ENCODE results near the gene TMEM179. TPM values are rescaled to one million over a fixed set of nuclear protein-coding genes. Genes with fewer than 3 reads are reported as not detected.

TMEM179 gene
- total RNA-seq, 1 donor = not detected

DNA sequence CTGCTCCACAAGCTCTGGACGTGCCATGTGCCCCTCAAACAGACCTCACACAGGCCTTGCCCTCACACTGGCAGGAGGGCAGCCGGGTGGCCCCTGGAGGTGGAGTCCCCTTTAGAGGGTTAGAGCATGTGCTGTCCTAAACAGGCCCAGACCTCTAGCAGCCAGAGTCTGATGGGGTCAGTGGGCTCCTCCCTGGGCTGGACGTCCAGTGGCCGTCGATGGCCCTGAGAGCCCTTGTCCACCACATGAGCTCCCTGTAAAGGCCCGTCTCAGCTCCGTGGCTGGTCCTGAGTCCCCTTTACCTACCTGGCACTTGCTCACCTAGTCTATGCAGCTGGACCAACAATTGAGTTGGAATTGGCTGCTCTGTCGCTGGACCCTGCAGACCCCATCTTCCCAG is 3.8 kb downstream of the TMEM179 start:
- no peak for DNase-seq (ENCODE audit: low read depth in 2 of 3, low spot score in 2 of 3)

GRCh38 chr14:104600141-104600643 is 4.4 kb downstream of the TMEM179 start:
- DNase-seq (ENCODE audit: low read depth in 2 of 3, low spot score in 2 of 3) = no peak

DNA sequence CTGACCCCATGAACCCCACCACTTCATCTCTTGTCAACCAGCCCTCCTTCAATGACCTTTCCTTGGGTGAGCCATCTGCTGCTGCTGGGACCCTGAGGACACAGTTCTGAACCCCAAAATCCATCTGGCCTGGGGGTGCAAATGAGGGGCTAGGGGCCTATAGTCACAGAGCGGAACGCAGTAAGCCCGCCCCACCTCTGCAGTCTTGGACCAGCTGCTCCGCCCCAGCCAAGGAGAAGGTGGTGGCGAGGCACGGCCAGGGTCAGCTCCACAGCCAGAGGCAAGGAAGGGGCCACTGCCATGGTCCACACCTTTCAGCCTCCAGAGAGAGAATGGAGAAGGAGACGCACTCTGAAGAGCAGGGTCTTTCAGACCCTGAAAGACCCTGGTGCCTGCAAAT is 5.1 kb downstream of the TMEM179 start:
- DNase-seq (ENCODE audit: low read depth in 2 of 3, low spot score in 2 of 3) = no peak

DNA sequence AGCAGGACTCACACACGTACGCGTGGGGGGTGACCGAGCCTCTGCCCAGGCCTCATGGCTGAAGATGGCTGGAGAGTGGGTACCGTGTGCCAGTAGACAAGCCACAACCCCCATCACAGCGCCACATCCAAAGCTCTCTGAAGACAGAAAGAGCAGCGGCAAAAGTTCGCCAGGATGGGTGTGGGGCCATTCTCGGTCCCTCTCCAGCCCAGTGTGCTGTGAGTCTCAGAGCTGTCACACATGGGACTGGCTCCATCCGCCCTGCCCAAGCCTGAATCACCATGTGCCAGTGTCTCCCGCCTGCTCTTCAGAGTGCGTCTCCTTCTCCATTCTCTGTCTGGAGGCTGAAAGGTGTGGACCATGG is 5.7 kb downstream of the TMEM179 start:
- DNase-seq (ENCODE audit: low read depth in 2 of 3, low spot score in 2 of 3) = no peak

DNA sequence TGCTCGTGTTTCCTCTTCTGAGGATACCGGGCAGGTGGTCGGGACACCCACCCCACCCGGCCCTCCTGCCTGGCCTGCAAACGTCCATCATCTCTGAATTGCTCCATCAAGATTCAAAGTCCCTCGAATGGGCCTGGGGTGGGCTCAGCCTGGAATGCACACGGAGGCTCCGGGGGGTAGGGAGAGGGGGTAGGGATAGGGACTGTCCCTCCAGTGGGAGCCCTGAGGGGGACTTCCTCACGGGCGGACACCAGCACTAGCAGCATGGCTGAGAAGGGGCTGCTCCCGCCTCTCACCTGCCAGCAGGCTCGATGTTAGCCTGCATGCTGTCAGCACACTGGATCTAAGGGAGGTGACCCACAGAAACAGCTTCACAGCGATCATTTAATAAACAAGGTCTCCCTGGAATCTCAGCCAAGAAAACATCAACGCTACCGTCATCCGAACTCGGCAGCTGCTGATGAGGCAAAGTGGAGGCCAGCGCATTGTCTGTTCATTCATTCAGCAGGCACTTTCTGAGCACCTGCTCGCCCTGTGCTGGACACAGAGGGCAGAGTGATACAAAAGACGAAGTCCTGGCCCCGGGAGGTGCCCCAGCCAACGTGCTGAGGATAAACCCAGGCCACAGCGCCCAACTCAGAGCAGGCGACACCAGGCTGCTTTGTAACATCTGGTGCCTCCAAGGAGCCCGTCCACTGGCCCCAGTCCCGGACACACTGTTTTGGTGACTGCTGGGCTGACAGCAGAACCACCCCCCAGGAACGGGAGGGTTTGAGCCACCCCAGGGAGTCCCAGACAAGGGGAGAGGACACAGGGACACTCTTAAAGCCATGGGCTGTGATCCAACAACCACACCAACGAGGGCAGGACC is 6.3 kb downstream of the TMEM179 start:
- no peak for DNase-seq (ENCODE audit: low read depth in 2 of 3, low spot score in 2 of 3)

DNA sequence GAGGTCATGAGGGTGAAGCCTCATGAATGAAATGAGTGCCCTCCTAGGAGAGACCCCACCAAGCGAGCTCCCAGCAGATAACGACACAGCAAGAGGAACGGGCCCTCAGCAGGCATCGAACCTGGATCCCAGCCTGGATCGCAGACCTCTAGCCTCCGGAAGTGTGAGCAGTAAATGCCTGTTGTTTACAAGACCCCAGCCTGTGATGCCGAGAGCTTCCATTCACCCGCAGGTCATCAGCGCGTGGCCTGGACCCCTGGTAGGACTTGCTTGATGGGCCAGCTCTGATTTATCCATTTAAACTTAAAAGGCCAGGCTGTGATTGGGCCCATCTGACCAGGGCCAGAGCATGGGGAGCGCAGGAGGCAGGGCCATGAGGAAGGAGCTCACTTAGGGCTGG is 7.0 kb downstream of the TMEM179 start:
- no peak for DNase-seq (ENCODE audit: low read depth in 2 of 3, low spot score in 2 of 3)

GRCh38 chr14:104596927-104597351 is 7.6 kb downstream of the TMEM179 start:
- DNase-seq (ENCODE audit: low read depth in 2 of 3, low spot score in 2 of 3) = no peak

DNA sequence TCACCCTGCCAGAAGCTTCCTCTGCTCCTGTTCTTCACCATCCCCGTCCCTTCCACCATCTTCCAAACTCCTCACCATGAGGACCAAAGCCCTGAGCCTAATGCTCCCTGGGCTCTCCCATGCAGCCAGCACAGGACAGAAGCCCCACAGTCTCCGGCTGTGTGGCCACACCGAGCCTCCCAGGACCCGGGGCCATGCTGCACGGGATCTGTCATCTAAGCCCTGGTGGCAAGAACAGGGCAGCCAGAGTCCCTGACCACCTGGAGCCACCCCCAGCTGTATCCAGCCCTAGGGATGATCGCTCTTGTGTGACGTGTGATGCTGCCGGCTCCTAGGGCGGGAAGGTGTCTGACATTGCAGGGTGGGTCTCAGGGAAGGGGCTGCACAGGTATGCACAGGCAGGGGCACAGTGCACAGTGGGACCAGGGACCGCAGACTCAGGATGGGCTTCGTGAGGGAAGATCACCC is 8.1 kb downstream of the TMEM179 start:
- DNase-seq (ENCODE audit: low read depth in 2 of 3, low spot score in 2 of 3) = no peak

DNA sequence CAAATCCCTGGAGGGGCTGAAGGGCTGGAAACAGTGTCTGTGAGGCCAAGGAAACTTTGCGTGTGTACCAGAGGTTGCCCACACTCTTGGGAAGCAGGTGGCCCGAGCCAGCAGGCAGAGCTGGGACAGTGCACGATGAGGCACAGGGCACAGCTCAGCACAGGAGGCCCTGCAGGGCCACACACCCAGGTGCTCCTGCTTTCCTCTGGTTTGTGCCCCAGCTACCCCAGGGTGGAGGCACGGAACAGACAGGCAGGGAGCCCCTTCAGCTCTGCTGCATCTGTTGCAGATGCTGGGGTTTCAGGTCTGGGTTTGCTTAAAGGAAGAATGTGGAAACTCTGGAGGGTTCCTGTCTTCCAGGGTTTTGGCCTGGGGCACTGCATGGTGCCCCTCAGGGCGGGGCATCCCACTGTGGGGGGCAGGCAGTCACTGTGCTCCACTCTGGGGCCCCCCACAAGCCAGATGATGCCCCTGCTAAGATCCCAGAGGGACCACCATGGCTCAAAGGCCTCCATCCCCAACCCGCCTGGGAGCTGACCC is 8.6 kb downstream of the TMEM179 start:
- no peak for DNase-seq (ENCODE audit: low read depth in 2 of 3, low spot score in 2 of 3)

DNA sequence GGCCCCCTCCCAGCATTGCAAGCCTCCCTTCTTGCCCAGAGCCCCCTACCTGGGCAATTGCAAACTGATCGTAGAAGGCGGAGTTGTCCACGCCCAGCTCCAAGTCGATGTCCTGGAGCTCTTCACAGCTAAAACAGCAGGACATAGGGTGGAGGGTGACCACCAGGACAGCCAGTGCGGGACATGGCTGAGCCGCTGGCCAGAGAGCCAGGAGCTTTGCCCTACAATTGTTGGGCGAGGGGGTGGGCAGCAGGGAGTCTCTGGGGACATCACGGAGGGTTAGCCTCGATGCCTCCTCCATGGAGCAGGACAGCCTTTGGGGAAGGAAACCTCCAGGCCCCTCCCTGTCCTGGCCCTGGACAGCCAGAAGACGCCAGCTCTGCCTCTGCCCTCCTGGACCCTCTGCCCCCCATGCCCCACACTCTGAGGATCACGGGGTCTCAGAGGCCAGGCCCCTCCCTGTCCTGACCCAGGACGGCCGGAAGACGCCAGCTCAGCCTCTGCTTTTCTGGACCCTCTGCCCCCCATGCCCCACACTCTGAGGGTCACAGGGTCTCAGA is 9.4 kb downstream of the TMEM179 start:
- DNase-seq (ENCODE audit: low read depth in 2 of 3, low spot score in 2 of 3) = no peak

- no peak for DNase-seq (ENCODE audit: low read depth in 2 of 3, low spot score in 2 of 3)
Observed at GRCh38 chr14:104594310-104595046, 10.1 kb downstream of the TMEM179 start.

DNA sequence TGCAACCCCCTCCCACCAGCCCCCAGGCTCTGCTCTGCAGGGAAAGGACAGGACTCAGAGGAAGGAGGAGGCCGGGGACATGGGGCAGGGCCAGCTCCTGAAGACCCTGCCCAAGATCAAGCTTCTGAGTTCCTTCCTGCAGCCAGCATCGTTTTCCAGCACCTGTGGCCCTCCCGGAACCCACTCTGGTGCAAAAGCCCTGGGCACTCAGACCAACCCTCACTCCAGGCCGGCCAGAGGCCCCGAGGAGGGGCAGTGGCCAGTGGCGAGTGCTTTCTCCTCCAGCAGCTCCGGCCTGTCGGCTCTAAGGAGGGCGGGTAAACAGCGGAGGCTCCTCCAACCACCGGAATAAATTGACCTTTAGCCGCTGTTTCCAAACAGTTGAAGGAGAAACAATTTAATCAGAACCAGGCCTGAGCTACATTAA is 10.8 kb downstream of the TMEM179 start:
- DNase-seq (ENCODE audit: low read depth in 2 of 3, low spot score in 2 of 3) = no peak

DNA sequence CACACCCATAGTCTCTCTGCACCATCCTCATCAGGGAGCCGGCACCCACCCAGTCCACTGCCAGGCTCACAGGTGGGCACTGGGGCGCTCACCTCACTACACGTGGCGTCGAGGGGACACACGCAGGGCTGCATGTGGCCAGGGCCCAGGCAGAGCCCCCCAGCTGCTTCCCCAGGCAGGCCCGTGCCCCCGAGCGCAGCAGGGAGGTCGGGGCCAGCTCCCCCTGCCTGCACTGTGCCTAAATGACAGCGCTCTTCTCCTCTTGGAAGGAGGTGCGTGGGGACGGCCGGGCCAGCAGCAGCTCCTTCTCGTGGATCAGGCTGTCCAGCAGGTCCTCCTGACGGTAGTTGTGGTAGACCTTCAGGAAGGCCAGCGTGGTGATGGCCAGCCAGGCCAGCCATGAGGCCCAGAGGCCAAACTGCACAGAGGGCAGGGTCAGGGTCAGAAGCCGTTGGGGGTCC is 11.3 kb downstream of the TMEM179 start:
- no peak for DNase-seq (ENCODE audit: low read depth in 2 of 3, low spot score in 2 of 3)

GRCh38 chr14:104592785-104593184 is 11.8 kb downstream of the TMEM179 start:
- DNase-seq (ENCODE audit: low read depth in 2 of 3, low spot score in 2 of 3) = no peak

GRCh38 chr14:104592292-104592672 is 12.3 kb downstream of the TMEM179 start:
- no peak for DNase-seq (ENCODE audit: low read depth in 2 of 3, low spot score in 2 of 3)

GRCh38 chr14:104591506-104592291 is 12.9 kb downstream of the TMEM179 start:
- no peak for DNase-seq (ENCODE audit: low read depth in 2 of 3, low spot score in 2 of 3)

GRCh38 chr14:104591031-104591430 is 13.5 kb downstream of the TMEM179 start:
- no peak for DNase-seq (ENCODE audit: low read depth in 2 of 3, low spot score in 2 of 3)

GRCh38 chr14:104590240-104590965 is 14.2 kb downstream of the TMEM179 start:
- no peak for DNase-seq (ENCODE audit: low read depth in 2 of 3, low spot score in 2 of 3)

GRCh38 chr14:104589338-104590195 is 15.0 kb downstream of the TMEM179 start:
- DNase-seq (ENCODE audit: low read depth in 2 of 3, low spot score in 2 of 3) = no peak
